Uterus (tissue), 4 donors: Measurements from ENCODE around the gene FAM53B. TPM values are rescaled to one million over a fixed set of nuclear protein-coding genes. Genes with fewer than 3 reads are reported as not detected.

Source experiments
- DNase-seq, 2 donors: peaks; one replicate each; pipeline ENCODE4 v3.0.0-alpha.2; 2019 to 2020
- H3K27ac ChIP-seq, 2 donors: fragments of 200-600 bp; sonication (generic); 1 replicate in 1 of 2; 2 replicates in 1 of 2; pipeline ENCODE4 v1.5.1; 2016 to 2018
- H3K27me3 ChIP-seq, 2 donors: fragments of 200-600 bp; sonication (generic); one replicate each; pipeline ENCODE4 v1.5.1; 2018 to 2019; ENCODE audit warnings: control low read depth in 1 of 2
- H3K36me3 ChIP-seq, 2 donors: fragments of 200-600 bp; sonication (generic); one replicate each; pipeline ENCODE4 v1.5.1; 2019; ENCODE audit warnings: control low read depth in 1 of 2
- H3K4me1 ChIP-seq, 2 donors: fragments of 200-600 bp; sonication (generic); one replicate each; pipeline ENCODE4 v1.5.1; 2018 to 2019; ENCODE audit warnings: control low read depth in 1 of 2
- H3K4me3 ChIP-seq, 2 donors: fragments of 200-600 bp; sonication (generic); 1 replicate in 1 of 2; 2 replicates in 1 of 2; pipeline ENCODE4 v1.5.1; 2018 to 2019; ENCODE audit warnings: mild to moderate bottlenecking in 1 of 2
- H3K9me3 ChIP-seq, 2 donors: fragments of 200-600 bp; sonication (generic); one replicate each; pipeline ENCODE4 v1.5.1; 2019; ENCODE audit warnings: control low read depth in 1 of 2
- POLR2A ChIP-seq, 2 donors: fragments of 450-650 bp; IDR thresholded peaks; one replicate each; pipeline ENCODE4 v1.6.1; 2016; ENCODE audit warnings: antibody characterized with exemption in 2 of 2, mild to moderate bottlenecking in 1 of 2, moderate library complexity in 1 of 2
- intact Hi-C: fragments of 100-400 bp; cut with DNase I; formaldehyde crosslinking; loops from one replicate; pipeline ENCODE4 v1.15.1; 2023; ENCODE audit warnings: low total_unique reads
- total RNA-seq, 4 donors: library from RNA; depleted of rRNA in 3 of 4; stranded (reverse); fragments of >200 nt in 3 of 4; gene quantifications; one replicate each; pipeline versions ENCODE4 v1.1.0 to v1.2.4, GENCODE V29; 2014 to 2023
- TF ChIP-seq, protein P1 (sequence below), 4 experiments: fragments of 200-600 bp in 2 of 4; fragments of 450-650 bp in 2 of 4; sonication (generic) in 2 of 4; IDR thresholded peaks; one replicate each; pipeline ENCODE4 v1.5.1; 2016 to 2019; ENCODE audit warnings: antibody characterized with exemption in 4 of 4, mild to moderate bottlenecking in 2 of 4, moderate library complexity in 1 of 4
- donor health status: DM: yes; HTN: yes; CAD: no.

The FAM53B gene
- total RNA-seq, 4 donors from 2014 or later = 10.9 to 94.3 (median 67.8) TPM

DNA sequence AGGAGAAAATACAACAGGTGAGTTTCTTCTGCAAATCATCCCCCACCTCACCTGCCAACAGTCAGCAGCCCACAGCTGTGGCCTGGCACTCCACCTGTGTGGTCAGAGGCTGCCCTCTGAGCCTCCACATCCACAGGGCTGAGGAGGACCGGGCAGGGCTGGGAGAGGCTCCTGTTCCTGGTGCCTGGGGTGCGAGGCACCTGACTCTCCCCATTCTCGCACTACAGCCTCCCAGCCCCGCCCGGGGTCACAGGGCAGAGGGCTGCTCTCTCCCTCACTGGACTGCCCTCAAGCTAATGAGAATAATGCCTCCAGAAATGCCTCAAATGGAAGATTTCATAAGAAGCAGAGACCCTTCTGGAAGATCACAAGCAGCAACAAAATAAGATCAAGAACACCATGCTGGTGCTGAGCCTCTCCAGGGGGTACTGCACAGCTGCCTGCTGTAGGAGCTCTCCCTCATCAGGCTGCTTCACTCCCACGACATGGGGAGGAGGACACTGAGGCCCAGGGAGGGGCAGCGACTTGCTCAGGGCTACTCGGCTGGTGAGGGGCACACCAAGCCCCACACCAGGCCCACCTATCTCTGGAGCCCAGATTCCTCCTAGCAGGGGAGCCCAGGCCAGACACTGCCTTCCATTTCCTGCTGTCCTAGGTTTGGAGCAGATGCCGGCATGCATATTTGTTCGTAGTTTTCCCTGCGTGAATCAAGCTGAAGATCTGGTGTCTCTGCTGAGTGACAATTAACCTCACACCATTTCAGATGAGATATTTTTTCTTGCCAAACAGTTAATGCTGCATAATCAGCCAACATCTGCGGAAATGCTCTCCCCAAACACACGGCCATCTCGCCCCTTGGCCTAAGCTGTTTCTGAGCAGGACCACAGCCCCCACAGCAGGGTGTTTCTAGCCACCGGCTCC, 76.5 kb downstream of the FAM53B start:
- intact Hi-C loops = no loop called here
- peak overlapping the region; percentile 45 to 72 for H3K27ac ChIP-seq
- no peaks in the 10 kb centered on the region for H3K27me3 ChIP-seq
- no peak for TF ChIP-seq POLR2A (IDR thresholded peaks at IDR 0.05)
- TF ChIP-seq, protein P1, sequence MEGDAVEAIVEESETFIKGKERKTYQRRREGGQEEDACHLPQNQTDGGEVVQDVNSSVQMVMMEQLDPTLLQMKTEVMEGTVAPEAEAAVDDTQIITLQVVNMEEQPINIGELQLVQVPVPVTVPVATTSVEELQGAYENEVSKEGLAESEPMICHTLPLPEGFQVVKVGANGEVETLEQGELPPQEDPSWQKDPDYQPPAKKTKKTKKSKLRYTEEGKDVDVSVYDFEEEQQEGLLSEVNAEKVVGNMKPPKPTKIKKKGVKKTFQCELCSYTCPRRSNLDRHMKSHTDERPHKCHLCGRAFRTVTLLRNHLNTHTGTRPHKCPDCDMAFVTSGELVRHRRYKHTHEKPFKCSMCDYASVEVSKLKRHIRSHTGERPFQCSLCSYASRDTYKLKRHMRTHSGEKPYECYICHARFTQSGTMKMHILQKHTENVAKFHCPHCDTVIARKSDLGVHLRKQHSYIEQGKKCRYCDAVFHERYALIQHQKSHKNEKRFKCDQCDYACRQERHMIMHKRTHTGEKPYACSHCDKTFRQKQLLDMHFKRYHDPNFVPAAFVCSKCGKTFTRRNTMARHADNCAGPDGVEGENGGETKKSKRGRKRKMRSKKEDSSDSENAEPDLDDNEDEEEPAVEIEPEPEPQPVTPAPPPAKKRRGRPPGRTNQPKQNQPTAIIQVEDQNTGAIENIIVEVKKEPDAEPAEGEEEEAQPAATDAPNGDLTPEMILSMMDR (IDR thresholded peaks at IDR 0.05) = no peak
- no peaks in the 10 kb centered on the region for H3K9me3 ChIP-seq
- no peak overlapping the region for H3K4me3 ChIP-seq
- no peak for DNase-seq
- peaks cover 0 to 13% of the 10 kb centered on the region in 2 donors for H3K4me1 ChIP-seq
- H3K36me3 ChIP-seq = no peaks in the 10 kb centered on the region

DNA sequence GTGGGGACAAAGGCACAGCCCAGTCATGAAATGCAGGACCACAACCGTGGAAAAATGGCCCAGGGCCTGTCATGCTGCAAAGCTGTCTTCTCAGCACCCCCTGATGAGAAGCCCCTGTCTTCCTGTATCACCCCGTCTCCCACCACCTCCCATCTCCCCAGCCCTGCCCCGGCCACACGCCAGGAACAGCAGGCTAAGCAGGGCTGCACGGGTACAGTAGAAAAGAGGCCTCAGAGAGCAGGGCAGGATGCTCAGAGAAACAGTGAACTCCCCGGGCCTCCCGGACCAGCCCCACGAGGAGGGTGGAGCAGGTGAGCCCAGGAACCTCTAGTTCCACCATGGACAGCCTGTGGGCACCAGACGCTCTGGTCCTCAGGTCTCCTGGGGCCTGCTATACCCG, 77.7 kb downstream of the FAM53B start:
- Histone ChIP-seq H3K4me3 (no peak overlapping the region), H3K27me3 (no peaks in the 10 kb centered on the region), H3K27ac (no peak overlapping the region), H3K9me3 (no peaks in the 10 kb centered on the region), H3K36me3 (no peaks in the 10 kb centered on the region), H3K4me1 (peaks cover 0 to 3% of the 10 kb centered on the region in 2 donors)
- no peak for TF ChIP-seq POLR2A (IDR thresholded peaks at IDR 0.05)
- TF ChIP-seq, protein P1 (IDR thresholded peaks at IDR 0.05) = no peak
- DNase-seq = no peak
- intact Hi-C loops = no loop called here

DNA sequence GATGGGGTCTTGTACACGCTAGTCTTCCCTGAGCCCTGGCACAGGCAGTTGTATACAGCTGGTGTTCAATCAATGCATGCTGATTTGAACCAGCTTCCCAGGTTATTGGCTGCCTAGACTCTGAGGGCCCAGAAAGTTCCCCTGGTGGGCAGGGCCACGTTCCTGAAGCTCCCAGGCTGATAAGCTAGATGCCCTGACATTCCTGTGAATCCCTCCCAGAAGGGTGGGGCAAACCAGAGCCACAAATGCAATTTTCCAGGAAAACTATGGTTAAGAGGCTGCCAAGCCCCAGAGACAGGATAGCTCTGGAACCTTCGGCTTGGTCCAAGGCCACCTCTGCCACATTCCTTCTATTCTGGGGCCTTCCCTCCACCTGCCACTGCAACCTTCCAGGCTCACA, 78.2 kb downstream of the FAM53B start:
- TF ChIP-seq POLR2A (IDR thresholded peaks at IDR 0.05) = no peak
- TF ChIP-seq, protein P1 (IDR thresholded peaks at IDR 0.05) = no peak
- no peaks in the 10 kb centered on the region for H3K9me3 ChIP-seq
- intact Hi-C loops = no loop called here
- no peak overlapping the region for H3K27ac ChIP-seq
- H3K36me3 ChIP-seq = no peaks in the 10 kb centered on the region
- H3K4me1 ChIP-seq = peaks cover 0 to 3% of the 10 kb centered on the region in 2 donors
- no peak for DNase-seq
- H3K4me3 ChIP-seq = no peak overlapping the region
- H3K27me3 ChIP-seq = no peaks in the 10 kb centered on the region

DNA sequence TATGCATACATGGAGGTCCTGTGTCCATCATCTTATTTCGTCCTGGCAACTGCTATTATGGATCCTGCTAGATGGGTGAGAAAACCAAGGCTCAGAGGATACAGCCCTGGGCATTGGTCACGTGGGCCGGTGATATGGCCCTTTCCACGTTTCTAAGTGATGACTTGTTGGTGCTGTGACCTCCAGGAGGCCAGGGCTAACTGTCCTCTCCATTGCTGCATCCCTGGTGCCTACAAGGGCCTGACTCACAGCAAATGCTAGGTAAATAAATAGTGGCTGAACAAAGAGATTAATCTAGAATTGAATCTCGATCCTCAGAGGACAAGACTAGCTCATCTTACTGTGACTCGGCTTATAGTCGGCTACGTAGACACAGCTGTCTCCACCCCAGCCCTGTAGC, 78.6 kb downstream of the FAM53B start:
- Histone ChIP-seq H3K4me3 (no peak overlapping the region), H3K9me3 (no peaks in the 10 kb centered on the region), H3K27me3 (no peaks in the 10 kb centered on the region), H3K4me1 (peaks cover 0 to 3% of the 10 kb centered on the region in 2 donors), H3K27ac (no peak overlapping the region), H3K36me3 (no peaks in the 10 kb centered on the region)
- TF ChIP-seq POLR2A (IDR thresholded peaks at IDR 0.05) = no peak
- TF ChIP-seq, protein P1 (IDR thresholded peaks at IDR 0.05) = no peak
- intact Hi-C loops = no loop called here
- no peak for DNase-seq

DNA sequence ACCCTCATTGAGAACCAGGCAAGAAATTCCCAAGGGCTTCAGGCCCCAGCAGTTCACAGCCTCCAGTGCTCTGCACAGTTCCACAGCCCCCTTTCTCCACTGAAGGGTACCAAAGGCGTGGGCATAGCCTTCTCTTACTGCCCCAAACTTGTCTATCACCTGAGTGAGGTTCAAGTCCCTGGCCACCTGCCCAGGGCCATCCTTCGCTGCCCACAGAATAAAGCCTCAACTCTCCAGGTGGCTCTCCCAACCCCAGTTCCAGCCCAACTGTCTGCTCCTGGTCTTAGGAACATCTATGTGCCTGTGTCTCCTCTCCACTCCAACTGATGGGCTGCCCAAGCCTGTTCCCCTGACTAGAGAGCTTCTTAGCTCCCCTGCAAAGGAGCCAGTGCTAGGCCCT, 79.1 kb downstream of the FAM53B start:
- H3K9me3 ChIP-seq = no peaks in the 10 kb centered on the region
- H3K27ac ChIP-seq = no peak overlapping the region
- H3K36me3 ChIP-seq = no peaks in the 10 kb centered on the region
- TF ChIP-seq, protein P1 (IDR thresholded peaks at IDR 0.05) = no peak
- no peak for TF ChIP-seq POLR2A (IDR thresholded peaks at IDR 0.05)
- intact Hi-C loops = no loop called here
- H3K27me3 ChIP-seq = no peaks in the 10 kb centered on the region
- no peak for DNase-seq
- no peak overlapping the region for H3K4me3 ChIP-seq
- peaks cover 0 to 3% of the 10 kb centered on the region in 2 donors for H3K4me1 ChIP-seq
